Activated T-helper 2 cell treated with anti-CD3 and anti-CD28 coated beads, Interferon-gamma antibody, Interleukin-2, Interleukin-4, amounts not matched to agents 10 μg/mL and 5 μg/mL and 100 μg/mL, durations not matched to agents 14 hours and 24 hours and 36 hours (primary cell): ENCODE results near the gene GRXCR1. TPM values are rescaled to one million over a fixed set of nuclear protein-coding genes. Genes with fewer than 3 reads are reported as not detected.

Source experiments
- DNase-seq: peaks from one replicate; pipeline ENCODE4 v3.0.0; 2021; ENCODE audit warnings: low spot score
- H3K27ac Mint-ChIP-seq: one replicate; pipeline ENCODE4 v1.8.0; 2021; ENCODE audit warnings: mixed read lengths
- H3K27me3 Mint-ChIP-seq: one replicate; pipeline ENCODE4 v1.8.0; 2021; ENCODE audit warnings: low read depth, mixed read lengths
- H3K36me3 Mint-ChIP-seq: one replicate; pipeline ENCODE4 v1.8.0; 2021; ENCODE audit warnings: low read depth, mixed read lengths
- H3K4me1 Mint-ChIP-seq: one replicate; pipeline ENCODE4 v1.8.0; 2021; ENCODE audit warnings: low read depth, mixed read lengths
- H3K4me3 Mint-ChIP-seq: one replicate; pipeline ENCODE4 v1.8.0; 2021; ENCODE audit warnings: low read depth, mild to moderate bottlenecking, moderate library complexity, mixed read lengths
- H3K9me3 Mint-ChIP-seq: one replicate; pipeline ENCODE4 v1.8.0; 2021; ENCODE audit warnings: mixed read lengths
- intact Hi-C: fragments of 100-400 bp; cut with micrococcal nuclease; formaldehyde crosslinking; loops from one replicate; pipeline ENCODE4 v1.15.1; 2023
- total RNA-seq: library from RNA; stranded (reverse); gene quantifications from 2 replicates; pipeline ENCODE4 v1.2.3, GENCODE V29; 2022

The GRXCR1 gene
- total RNA-seq, 1 donor from 2014 or later: not detected

- no peaks in the 10 kb centered on the region for H3K27me3 Mint-ChIP-seq
- H3K36me3 Mint-ChIP-seq: no peaks in the 10 kb centered on the region
- no peak for DNase-seq
- H3K27ac Mint-ChIP-seq: no peak overlapping the region
- H3K4me1 Mint-ChIP-seq: no peaks in the 10 kb centered on the region
- no peak overlapping the region for H3K4me3 Mint-ChIP-seq
- H3K9me3 Mint-ChIP-seq: peaks cover 23% of the 10 kb centered on the region
- intact Hi-C loops: no loop called here
Observed at GRCh38 chr4:43071069-43071468, 178.6 kb downstream of the GRXCR1 start.

Other genes with a start within 250 kb of the GRXCR1 start
- 14.6 and 19.7 TPM in 2 replicates for gene ATP8A1, start 235.6 kb upstream of the GRXCR1 start, total RNA-seq